GM18505 (cell line): ENCODE measurements around the gene TIRAP.
"Not testable (repeated sequence)": the region's sequence is repeated elsewhere in the genome, so short reads cannot be mapped to it uniquely, and the experiment has no call there.

Experiments used
- ATAC-seq: cut with Tn5 transposase; IDR thresholded peaks from one replicate; pipeline ENCODE4 v1.9.1; 2021; ENCODE audit not compliant: unreplicated experiment
- POLR2A ChIP-seq: IDR thresholded peaks from 4 replicates; pipeline ENCODE4 v1.6.1; 2011; ENCODE audit warnings: borderline replicate concordance; ENCODE audit not compliant: insufficient read depth, insufficient read length; ENCODE audit errors: extremely low read depth

The TIRAP gene

DNA sequence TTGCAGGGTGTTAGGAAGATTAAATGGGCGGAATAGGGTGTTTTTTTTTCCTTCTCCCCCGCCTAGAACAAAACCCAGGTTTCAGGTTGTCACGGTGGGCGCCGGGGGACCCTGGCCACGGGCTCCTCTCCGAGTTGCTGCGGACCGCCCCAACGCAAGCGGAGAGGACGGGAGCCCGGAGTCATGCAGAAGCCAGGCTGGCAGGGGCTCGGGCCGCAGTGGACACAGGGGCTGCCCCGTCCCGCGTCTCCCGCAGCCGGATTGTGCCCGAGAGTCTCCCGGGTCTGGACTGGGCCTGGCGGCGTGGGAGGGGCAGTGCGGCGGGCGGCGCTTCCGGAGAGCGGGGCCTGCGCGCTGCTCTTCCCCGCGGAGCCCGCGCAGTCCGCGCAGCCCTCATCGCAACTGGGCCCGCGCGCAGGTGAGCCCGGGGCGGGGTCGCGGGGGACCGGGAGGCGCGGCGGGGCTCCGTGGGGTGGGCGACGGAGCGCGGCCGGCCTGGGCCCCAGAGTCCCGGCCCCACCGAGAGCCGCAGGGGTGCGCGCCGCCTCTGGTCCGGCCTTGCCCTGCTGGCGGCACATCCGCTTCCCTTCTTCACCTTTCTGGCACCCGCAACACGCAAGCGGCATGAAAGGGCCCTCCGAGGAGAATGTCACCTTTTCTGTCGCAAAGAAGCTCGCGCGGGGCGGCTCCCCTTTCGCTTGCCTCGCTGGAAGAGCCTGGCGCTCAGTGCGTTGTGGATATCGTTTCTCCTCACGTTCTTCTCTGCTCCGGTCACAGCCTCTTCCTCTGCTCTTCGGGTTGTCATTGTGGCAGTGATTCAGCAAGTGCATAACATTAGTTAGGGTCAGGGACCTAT lies at the start of gene TIRAP:
Gene TIRAP, plus strand, starts transcription at position 358 of the 856 bp plus-strand sequence. CDS start 7,802 bp downstream, outside the sequence.
- peak; percentile 62 for ATAC-seq

GRCh38 chr11:126233391-126233790 lies 49.5 kb upstream of the TIRAP start:
- TF ChIP-seq POLR2A, result no peak
- no peak for ATAC-seq

More for the DNA sequence above, at the start of gene TIRAP:
- TF ChIP-seq POLR2A, result peak; percentile 69

GRCh38 chr11:126246636-126247035 lies 36.3 kb upstream of the TIRAP start:
- ATAC-seq, result no peak

DNA sequence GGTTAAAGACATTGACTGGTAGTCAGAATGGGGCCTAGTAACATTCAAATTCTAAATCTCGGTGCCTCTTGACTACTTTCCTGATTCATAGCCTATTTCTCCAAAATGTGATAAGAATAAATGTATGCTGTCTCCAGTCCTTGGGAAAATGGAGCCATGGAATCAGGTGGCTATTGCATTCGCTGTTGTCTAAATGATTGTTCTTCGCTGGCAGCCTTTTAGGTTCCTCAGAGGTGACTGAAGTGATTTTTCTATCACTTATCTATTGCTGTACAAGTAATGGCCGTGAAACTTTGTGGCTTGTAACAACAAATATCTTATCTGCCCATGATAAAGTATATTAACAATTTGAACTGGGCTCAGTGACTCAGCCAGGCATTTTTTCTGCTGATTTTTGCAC lies 29.6 kb upstream of the TIRAP start:
- TF ChIP-seq POLR2A, result no peak
- ATAC-seq, result no peak

More at GRCh38 chr11:126246636-126247035, 36.3 kb upstream of the TIRAP start:
- TF ChIP-seq POLR2A, result no peak

- no peak for TF ChIP-seq POLR2A
- no peak for ATAC-seq
These were observed 28.1 kb upstream of the TIRAP start for GRCh38 chr11:126254819-126255218.

DNA sequence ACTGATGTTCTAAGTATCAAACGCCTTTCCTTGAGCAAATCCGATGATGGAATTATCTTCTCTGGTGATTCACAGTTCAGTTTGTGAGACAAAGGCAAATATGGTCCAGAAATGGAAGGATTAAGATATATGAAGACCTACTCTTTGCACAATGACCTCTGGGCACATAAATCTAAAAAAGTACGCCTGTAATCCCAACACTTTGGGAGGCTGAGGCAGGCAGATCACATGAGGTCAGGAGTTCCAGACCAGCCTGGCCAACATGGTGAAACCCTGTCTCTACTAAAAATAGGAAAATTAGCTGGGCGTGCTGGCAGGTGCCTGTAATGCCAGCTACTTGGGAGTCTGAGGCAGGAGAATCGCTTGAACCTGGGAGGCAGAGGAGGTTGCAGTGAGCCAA lies 27.4 kb upstream of the TIRAP start:
- not testable (repeated sequence) for ATAC-seq

GRCh38 chr11:126256216-126256615 lies 26.7 kb upstream of the TIRAP start:
- ATAC-seq, result no peak
- no peak for TF ChIP-seq POLR2A

DNA sequence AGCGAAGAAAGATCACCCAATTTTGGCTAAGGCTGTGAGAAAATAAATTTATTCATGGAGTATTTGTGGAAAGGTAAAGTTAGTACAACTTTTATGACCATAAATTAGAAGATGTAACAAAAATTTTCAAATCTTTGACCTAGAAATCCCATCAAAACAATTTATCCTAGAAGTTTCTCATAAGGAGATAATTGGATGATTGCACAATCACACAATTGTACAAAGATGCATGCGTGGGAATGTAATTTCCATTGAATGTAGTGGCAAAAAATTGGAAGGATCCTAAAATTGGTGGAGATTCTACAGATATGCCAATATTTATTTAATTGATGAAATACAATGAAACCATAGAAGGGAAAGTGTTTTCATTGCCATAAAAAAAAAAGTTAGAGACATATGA lies 25.7 kb upstream of the TIRAP start:
- no peak for ATAC-seq

DNA sequence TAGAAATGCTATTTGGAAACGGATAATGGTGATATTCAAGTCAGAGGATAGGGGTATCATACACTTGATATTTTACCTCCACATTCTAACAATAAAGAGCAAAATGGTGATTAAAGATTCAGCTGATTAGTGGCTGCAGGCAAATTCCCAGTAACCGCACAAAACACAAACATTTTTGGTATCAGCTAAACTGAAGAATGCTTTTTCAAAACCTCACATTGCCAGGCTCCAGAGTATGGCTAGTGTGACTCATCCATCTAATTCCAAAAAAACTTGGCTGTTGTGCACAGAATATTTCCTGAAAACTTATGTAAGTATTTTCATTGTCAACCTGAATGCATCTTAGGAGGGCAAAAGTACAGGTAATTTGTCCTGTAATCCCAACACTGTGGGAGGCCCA lies 25.1 kb upstream of the TIRAP start:
- ATAC-seq, result no peak
- TF ChIP-seq POLR2A, result no peak

More for the DNA sequence above, 25.7 kb upstream of the TIRAP start:
- no peak for TF ChIP-seq POLR2A

- no peak for ATAC-seq
These were observed 20.7 kb upstream of the TIRAP start for GRCh38 chr11:126262216-126262615.

DNA sequence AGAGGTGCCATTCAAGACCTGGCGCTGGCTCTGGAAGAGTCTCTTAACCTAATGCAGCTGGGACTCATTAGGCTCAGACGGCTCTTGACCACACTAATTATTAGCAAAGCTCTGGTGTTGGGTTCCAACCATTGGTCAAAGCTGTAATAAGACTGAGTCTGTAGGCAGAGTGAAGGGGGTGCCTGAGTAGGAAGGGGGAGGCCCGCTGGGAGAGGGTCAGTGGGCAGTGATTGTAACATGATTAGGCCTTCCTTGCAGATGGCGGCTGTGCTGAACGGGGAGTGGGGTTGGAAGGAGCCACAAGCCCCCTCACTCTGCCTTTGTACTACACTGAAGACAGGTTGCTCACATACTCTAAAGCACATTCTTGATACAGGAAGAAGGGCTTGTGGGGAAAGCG lies 19.4 kb upstream of the TIRAP start:
- TF ChIP-seq POLR2A, result peak; percentile 14
- no peak for ATAC-seq

More at GRCh38 chr11:126262216-126262615, 20.7 kb upstream of the TIRAP start:
- TF ChIP-seq POLR2A, result peak; percentile 33

DNA sequence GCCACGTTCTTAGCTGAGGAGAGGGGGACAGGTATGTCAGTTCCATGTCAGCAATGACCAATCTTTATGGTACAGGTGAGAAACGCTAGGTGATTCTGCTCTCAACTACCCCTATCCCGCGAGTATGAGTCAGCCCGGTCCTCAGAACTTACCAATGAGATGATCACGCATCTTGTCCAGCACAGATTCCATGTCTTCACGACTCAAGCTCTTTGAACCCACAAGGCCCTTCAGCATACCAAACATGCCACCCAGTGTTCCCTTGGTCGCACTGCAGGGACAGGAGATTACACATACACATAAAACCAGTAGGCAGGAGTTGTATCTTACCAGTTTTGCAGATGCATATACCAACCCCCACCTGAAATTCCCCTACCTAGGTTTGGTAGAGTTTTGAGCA lies 17.1 kb upstream of the TIRAP start:
- ATAC-seq, result no peak
- TF ChIP-seq POLR2A, result peak; percentile 36

- TF ChIP-seq POLR2A, result no peak
- no peak for ATAC-seq
These were observed 15.2 kb upstream of the TIRAP start for GRCh38 chr11:126267650-126268049.

- TF ChIP-seq POLR2A, result no peak
- peak; percentile 2 for ATAC-seq
These were observed 14.6 kb upstream of the TIRAP start for GRCh38 chr11:126268361-126268707.
